ENCODE results near the gene INSM1.

Gene INSM1

GRCh38 chr20:20404633-20405032 lies 36.7 kb downstream of the INSM1 start:
- TF ChIP-seq MAX (IDR thresholded peaks at IDR 0.05) (no peak), FOXM1 (IDR thresholded peaks at IDR 0.05; ENCODE audit: borderline replicate concordance, low read depth) (no peak), EGR1 (IDR thresholded peaks at IDR 0.05) (no peak), TEAD4 (IDR thresholded peaks at IDR 0.05) (no peak)
- TF ChIP-seq, protein P1, sequence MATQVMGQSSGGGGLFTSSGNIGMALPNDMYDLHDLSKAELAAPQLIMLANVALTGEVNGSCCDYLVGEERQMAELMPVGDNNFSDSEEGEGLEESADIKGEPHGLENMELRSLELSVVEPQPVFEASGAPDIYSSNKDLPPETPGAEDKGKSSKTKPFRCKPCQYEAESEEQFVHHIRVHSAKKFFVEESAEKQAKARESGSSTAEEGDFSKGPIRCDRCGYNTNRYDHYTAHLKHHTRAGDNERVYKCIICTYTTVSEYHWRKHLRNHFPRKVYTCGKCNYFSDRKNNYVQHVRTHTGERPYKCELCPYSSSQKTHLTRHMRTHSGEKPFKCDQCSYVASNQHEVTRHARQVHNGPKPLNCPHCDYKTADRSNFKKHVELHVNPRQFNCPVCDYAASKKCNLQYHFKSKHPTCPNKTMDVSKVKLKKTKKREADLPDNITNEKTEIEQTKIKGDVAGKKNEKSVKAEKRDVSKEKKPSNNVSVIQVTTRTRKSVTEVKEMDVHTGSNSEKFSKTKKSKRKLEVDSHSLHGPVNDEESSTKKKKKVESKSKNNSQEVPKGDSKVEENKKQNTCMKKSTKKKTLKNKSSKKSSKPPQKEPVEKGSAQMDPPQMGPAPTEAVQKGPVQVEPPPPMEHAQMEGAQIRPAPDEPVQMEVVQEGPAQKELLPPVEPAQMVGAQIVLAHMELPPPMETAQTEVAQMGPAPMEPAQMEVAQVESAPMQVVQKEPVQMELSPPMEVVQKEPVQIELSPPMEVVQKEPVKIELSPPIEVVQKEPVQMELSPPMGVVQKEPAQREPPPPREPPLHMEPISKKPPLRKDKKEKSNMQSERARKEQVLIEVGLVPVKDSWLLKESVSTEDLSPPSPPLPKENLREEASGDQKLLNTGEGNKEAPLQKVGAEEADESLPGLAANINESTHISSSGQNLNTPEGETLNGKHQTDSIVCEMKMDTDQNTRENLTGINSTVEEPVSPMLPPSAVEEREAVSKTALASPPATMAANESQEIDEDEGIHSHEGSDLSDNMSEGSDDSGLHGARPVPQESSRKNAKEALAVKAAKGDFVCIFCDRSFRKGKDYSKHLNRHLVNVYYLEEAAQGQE (IDR thresholded peaks at IDR 0.05; ENCODE audit: low read depth): no peak

DNA sequence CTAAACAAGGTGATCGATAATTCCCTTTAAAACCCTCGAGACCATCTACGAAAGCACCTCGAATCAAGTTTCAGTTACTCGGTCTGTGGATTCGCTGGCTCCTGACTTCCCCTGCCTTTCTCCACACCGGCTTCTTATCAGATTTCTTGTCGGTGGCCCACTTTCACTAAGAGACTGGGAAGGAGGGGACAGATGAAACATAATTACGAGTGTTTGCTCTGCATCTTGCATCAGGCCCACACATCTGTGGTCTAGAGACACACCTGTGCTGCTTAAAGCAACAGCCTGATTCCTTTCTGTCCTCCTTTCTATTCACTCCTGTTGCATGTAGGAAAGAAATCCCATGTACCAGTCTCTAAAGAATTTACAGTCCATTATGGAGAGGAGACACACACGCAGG lies 37.7 kb downstream of the INSM1 start:
- TF ChIP-seq NFIC (IDR thresholded peaks at IDR 0.05) (no peak), RAD21 (IDR thresholded peaks at IDR 0.05; ENCODE audit: low read depth) (no peak)
- TF ChIP-seq, protein P2, sequence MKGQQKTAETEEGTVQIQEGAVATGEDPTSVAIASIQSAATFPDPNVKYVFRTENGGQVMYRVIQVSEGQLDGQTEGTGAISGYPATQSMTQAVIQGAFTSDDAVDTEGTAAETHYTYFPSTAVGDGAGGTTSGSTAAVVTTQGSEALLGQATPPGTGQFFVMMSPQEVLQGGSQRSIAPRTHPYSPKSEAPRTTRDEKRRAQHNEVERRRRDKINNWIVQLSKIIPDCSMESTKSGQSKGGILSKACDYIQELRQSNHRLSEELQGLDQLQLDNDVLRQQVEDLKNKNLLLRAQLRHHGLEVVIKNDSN (IDR thresholded peaks at IDR 0.05): no peak

- TF ChIP-seq NFIC (IDR thresholded peaks at IDR 0.05) (no peak), TAF1 (IDR thresholded peaks at IDR 0.05; ENCODE audit: low read depth) (no peak), TCF12 (IDR thresholded peaks at IDR 0.05; ENCODE audit: low read depth) (no peak), FOXM1 (IDR thresholded peaks at IDR 0.05; ENCODE audit: borderline replicate concordance, low read depth) (no peak), RAD21 (IDR thresholded peaks at IDR 0.05; ENCODE audit: low read depth) (no peak), EP300 (IDR thresholded peaks at IDR 0.05; ENCODE audit: borderline replicate concordance) (no peak), TEAD4 (IDR thresholded peaks at IDR 0.05) (no peak)
- TF ChIP-seq, protein P1 (IDR thresholded peaks at IDR 0.05; ENCODE audit: low read depth): no peak
Observed at GRCh38 chr20:20406306-20406705, 38.4 kb downstream of the INSM1 start.

GRCh38 chr20:20407891-20408805 lies 40.2 kb downstream of the INSM1 start:
- TF ChIP-seq TCF12 (IDR thresholded peaks at IDR 0.05; ENCODE audit: low read depth) (no peak), RAD21 (IDR thresholded peaks at IDR 0.05; ENCODE audit: low read depth) (0 out of 2 replicates have a peak, but pooled peaks have one; percentile 19)
- TF ChIP-seq, protein P2 (IDR thresholded peaks at IDR 0.05): no peak

- no peak for TF ChIP-seq CREB1 (IDR thresholded peaks at IDR 0.05; ENCODE audit: low read depth)
- no peak for TF ChIP-seq CEBPB (IDR thresholded peaks at IDR 0.05)
- TF ChIP-seq TAF1 (IDR thresholded peaks at IDR 0.05; ENCODE audit: low read depth): no peak
- no peak for TF ChIP-seq MAX (IDR thresholded peaks at IDR 0.05)
- no peak for TF ChIP-seq TCF12 (IDR thresholded peaks at IDR 0.05; ENCODE audit: low read depth)
- no peak for TF ChIP-seq RAD21 (IDR thresholded peaks at IDR 0.05; ENCODE audit: low read depth)
- TF ChIP-seq NFIC (IDR thresholded peaks at IDR 0.05): no peak
- TF ChIP-seq, protein P1 (IDR thresholded peaks at IDR 0.05; ENCODE audit: low read depth): no peak
- no peak for TF ChIP-seq EGR1 (IDR thresholded peaks at IDR 0.05)
Observed at GRCh38 chr20:20409331-20409730, 41.4 kb downstream of the INSM1 start.

Data from Ishikawa (cell line).